ENCODE measurements around the gene FOXO1. TPM values are rescaled to one million over a fixed set of nuclear protein-coding genes. Genes with fewer than 3 reads are reported as not detected.
A peak's percentile ranks its signal among the peaks of the same experiment; 100 is the strongest.

Gene FOXO1
- total RNA-seq, 1 donor = 7.6 TPM

DNA sequence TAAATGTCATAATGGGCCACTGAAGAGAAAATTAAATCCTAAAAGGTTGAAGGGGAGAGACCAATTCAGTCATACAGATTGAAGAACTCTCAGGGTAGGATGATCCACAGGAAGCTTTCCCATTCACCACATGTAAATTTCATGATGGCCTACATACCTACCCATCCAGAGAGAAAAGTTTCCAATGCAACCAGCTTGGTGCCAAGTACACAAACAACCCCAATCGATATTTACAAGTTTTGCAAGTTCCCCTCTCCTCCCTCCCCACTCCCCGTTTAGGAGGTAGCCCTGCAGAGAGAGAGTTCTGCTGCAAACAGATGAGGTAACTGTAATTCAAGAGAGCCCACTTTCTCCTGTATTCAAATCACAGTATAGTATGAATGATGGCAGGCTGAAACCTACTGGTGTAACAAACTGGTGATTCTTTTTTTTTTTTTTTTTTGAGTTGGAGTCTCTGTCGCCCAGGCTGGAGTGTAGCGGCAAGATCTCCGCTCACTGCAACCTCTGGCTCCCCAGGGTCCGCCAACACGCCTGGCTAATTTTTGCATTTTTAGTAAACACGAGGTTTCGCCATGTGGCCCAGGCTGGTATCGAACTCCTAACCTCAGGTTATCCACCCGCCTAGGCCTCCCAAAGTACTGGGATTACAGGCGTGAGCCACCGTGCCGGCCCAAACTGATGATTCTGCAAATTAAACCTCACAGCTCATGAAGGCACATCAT is 14.4 kb downstream of the FOXO1 start:
- Histone ChIP-seq H3K4me2 (ENCODE audit: insufficient read depth, low read length) (no peak overlapping the region), H3K9me3 (ENCODE audit: low read depth, low read length) (no peaks in the 10 kb centered on the region), H3K27ac (ENCODE audit: low read depth, low read length) (no peak overlapping the region), H3K4me1 (ENCODE audit: insufficient read depth, low read length) (peaks cover 15% of the 10 kb centered on the region), H4K20me1 (ENCODE audit: insufficient read depth, low read length) (no peaks in the 10 kb centered on the region), H3K36me3 (ENCODE audit: insufficient read depth, low read length) (no peaks in the 10 kb centered on the region), H3K79me2 (ENCODE audit: insufficient read depth, low read length) (peaks cover 60% of the 10 kb centered on the region), H3K27me3 (ENCODE audit: insufficient read depth, low read length) (no peaks in the 10 kb centered on the region), H3K4me3 (ENCODE audit: insufficient read depth, low read length) (no peak overlapping the region), H2AFZ (ENCODE audit: low read length) (no peak overlapping the region)
- TF ChIP-seq, protein P1, sequence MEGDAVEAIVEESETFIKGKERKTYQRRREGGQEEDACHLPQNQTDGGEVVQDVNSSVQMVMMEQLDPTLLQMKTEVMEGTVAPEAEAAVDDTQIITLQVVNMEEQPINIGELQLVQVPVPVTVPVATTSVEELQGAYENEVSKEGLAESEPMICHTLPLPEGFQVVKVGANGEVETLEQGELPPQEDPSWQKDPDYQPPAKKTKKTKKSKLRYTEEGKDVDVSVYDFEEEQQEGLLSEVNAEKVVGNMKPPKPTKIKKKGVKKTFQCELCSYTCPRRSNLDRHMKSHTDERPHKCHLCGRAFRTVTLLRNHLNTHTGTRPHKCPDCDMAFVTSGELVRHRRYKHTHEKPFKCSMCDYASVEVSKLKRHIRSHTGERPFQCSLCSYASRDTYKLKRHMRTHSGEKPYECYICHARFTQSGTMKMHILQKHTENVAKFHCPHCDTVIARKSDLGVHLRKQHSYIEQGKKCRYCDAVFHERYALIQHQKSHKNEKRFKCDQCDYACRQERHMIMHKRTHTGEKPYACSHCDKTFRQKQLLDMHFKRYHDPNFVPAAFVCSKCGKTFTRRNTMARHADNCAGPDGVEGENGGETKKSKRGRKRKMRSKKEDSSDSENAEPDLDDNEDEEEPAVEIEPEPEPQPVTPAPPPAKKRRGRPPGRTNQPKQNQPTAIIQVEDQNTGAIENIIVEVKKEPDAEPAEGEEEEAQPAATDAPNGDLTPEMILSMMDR (IDR thresholded peaks at IDR 0.05; ENCODE audit: extremely low read depth, low read depth, low read length) = no peak
- no peak for DNase-seq (ENCODE audit: insufficient read length, low spot score, missing footprints)

DNA sequence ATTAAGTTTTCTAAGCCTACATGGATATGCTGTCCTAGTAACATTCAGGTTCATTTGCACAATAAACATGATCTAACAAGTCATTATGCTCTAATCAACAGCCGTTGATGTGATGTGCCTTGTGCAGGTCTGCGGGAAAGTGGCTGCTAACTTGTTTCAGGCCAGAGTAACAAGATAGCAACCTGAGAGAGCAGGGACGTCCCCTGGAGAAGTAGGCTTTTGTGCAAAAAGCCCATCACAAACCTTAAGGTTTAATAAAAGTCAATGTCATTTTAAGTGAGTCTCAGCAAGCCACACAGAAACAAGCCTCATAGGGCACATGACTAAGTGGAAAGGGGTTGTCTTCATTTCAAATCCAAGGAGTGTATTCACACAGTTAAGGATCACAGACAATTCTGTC is 17.6 kb downstream of the FOXO1 start:
- no peaks in the 10 kb centered on the region for H3K27me3 ChIP-seq (ENCODE audit: insufficient read depth, low read length)
- peaks cover 45% of the 10 kb centered on the region for H3K79me2 ChIP-seq (ENCODE audit: insufficient read depth, low read length)
- no peak overlapping the region for H2AFZ ChIP-seq (ENCODE audit: low read length)
- no peak overlapping the region for H3K4me2 ChIP-seq (ENCODE audit: insufficient read depth, low read length)
- H3K27ac ChIP-seq (ENCODE audit: low read depth, low read length) = no peak overlapping the region
- H4K20me1 ChIP-seq (ENCODE audit: insufficient read depth, low read length) = no peaks in the 10 kb centered on the region
- TF ChIP-seq, protein P1 (IDR thresholded peaks at IDR 0.05; ENCODE audit: extremely low read depth, low read depth, low read length) = no peak
- no peak overlapping the region for H3K4me3 ChIP-seq (ENCODE audit: insufficient read depth, low read length)
- DNase-seq (ENCODE audit: insufficient read length, low spot score, missing footprints) = no peak
- no peaks in the 10 kb centered on the region for H3K36me3 ChIP-seq (ENCODE audit: insufficient read depth, low read length)
- peaks cover 14% of the 10 kb centered on the region for H3K4me1 ChIP-seq (ENCODE audit: insufficient read depth, low read length)
- no peaks in the 10 kb centered on the region for H3K9me3 ChIP-seq (ENCODE audit: low read depth, low read length)

DNA sequence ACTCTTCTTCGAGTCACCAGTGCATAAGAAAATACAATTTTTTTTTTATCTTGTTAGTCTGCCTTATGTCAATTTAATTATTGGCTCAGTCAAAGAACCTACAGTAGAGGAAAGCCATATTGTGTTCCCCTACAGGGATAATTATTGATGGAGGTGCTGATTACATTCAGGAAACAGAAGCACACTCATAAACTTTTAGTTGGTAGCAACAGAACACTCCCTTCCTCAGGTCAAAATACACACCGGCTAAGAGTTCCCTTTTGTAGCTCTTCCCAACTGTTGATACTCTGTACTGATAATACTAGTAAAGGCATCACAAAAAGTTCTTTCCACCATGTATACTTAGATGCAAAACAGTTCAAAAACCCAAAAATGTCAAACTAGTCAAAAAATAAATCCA is 18.4 kb downstream of the FOXO1 start:
- Histone ChIP-seq H3K4me2 (ENCODE audit: insufficient read depth, low read length) (no peak overlapping the region), H3K4me1 (ENCODE audit: insufficient read depth, low read length) (peaks cover 9% of the 10 kb centered on the region), H3K27me3 (ENCODE audit: insufficient read depth, low read length) (no peaks in the 10 kb centered on the region), H3K36me3 (ENCODE audit: insufficient read depth, low read length) (no peaks in the 10 kb centered on the region), H2AFZ (ENCODE audit: low read length) (no peak overlapping the region), H4K20me1 (ENCODE audit: insufficient read depth, low read length) (no peaks in the 10 kb centered on the region), H3K27ac (ENCODE audit: low read depth, low read length) (no peak overlapping the region), H3K79me2 (ENCODE audit: insufficient read depth, low read length) (peaks cover 42% of the 10 kb centered on the region), H3K4me3 (ENCODE audit: insufficient read depth, low read length) (no peak overlapping the region), H3K9me3 (ENCODE audit: low read depth, low read length) (no peaks in the 10 kb centered on the region)
- TF ChIP-seq, protein P1 (IDR thresholded peaks at IDR 0.05; ENCODE audit: extremely low read depth, low read depth, low read length) = no peak
- DNase-seq (ENCODE audit: insufficient read length, low spot score, missing footprints) = no peak

DNA sequence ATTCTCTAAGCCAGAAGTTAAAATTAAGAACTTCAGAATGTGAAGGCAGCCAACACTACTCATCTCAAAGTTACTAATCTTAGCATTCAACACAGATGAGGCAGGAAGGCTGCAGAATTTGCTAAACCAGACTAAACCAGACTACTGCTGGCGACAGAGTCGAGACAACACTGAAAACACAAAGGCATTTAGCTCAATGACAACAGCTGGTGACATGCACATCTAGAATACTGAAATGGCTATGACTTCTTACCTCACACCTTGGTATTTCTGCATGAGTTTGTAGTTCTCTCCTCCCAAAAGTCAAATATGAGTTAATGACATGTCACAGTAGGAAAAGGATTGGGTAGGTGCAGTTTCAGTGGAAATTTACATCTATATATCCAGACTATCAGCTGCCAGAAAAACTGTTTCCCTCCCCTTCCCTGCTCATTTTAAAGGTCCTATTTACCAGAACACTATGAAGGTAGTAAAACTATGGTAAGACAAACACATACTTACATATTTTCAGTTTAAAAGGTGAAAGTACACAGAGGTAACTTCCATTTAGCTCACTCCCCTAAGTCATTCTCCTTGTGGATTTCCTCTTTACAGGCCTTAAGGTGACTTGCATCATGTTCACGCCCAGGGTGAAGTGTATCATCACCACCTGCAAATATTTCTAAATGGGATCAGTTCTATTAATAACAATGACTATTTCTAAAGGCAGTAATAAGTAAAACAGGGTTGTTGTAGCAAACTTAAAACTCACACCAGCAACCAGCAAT is 21.4 kb downstream of the FOXO1 start:
- peak overlapping the region; percentile 7 for H3K4me3 ChIP-seq (ENCODE audit: insufficient read depth, low read length)
- H3K27ac ChIP-seq (ENCODE audit: low read depth, low read length) = no peak overlapping the region
- peaks cover 32% of the 10 kb centered on the region for H3K79me2 ChIP-seq (ENCODE audit: insufficient read depth, low read length)
- H3K4me2 ChIP-seq (ENCODE audit: insufficient read depth, low read length) = peak overlapping the region; percentile 53
- H4K20me1 ChIP-seq (ENCODE audit: insufficient read depth, low read length) = peaks cover 4% of the 10 kb centered on the region
- H3K27me3 ChIP-seq (ENCODE audit: insufficient read depth, low read length) = no peaks in the 10 kb centered on the region
- TF ChIP-seq, protein P1 (IDR thresholded peaks at IDR 0.05; ENCODE audit: extremely low read depth, low read depth, low read length) = no peak
- DNase-seq (ENCODE audit: insufficient read length, low spot score, missing footprints) = no peak
- peak overlapping the region; percentile 0 for H2AFZ ChIP-seq (ENCODE audit: low read length)
- no peaks in the 10 kb centered on the region for H3K9me3 ChIP-seq (ENCODE audit: low read depth, low read length)
- peaks cover 6% of the 10 kb centered on the region for H3K4me1 ChIP-seq (ENCODE audit: insufficient read depth, low read length)
- H3K36me3 ChIP-seq (ENCODE audit: insufficient read depth, low read length) = no peaks in the 10 kb centered on the region
